ENCODE data around the gene DRICH1.

GRCh38 chr22:23632178-23632577 lies at the start of gene DRICH1:
- TF ChIP-seq, protein P1, sequence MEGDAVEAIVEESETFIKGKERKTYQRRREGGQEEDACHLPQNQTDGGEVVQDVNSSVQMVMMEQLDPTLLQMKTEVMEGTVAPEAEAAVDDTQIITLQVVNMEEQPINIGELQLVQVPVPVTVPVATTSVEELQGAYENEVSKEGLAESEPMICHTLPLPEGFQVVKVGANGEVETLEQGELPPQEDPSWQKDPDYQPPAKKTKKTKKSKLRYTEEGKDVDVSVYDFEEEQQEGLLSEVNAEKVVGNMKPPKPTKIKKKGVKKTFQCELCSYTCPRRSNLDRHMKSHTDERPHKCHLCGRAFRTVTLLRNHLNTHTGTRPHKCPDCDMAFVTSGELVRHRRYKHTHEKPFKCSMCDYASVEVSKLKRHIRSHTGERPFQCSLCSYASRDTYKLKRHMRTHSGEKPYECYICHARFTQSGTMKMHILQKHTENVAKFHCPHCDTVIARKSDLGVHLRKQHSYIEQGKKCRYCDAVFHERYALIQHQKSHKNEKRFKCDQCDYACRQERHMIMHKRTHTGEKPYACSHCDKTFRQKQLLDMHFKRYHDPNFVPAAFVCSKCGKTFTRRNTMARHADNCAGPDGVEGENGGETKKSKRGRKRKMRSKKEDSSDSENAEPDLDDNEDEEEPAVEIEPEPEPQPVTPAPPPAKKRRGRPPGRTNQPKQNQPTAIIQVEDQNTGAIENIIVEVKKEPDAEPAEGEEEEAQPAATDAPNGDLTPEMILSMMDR (IDR thresholded peaks at IDR 0.05) = no peak
- no peak for TF ChIP-seq POLR2AphosphoS5 (IDR thresholded peaks at IDR 0.05)
- TF ChIP-seq POLR2A (IDR thresholded peaks at IDR 0.05) = no peak
- no peak for TF ChIP-seq EP300 (IDR thresholded peaks at IDR 0.05)

All from gastroesophageal sphincter (tissue), 3 donors.